Neutrophil (primary cell): ENCODE data around the gene TPRG1.

Experiments
- H3K27ac ChIP-seq: fragments of 200-600 bp; sonication (generic); 2 replicates; pipeline ENCODE4 v1.5.1; 2016; ENCODE audit warnings: mild to moderate bottlenecking, moderate library complexity
- H3K27me3 ChIP-seq: fragments of 200-600 bp; sonication (generic); 2 replicates; pipeline ENCODE4 v1.6.0; 2016; ENCODE audit warnings: mild to moderate bottlenecking
- H3K36me3 ChIP-seq: fragments of 200-600 bp; sonication (generic); 2 replicates; pipeline ENCODE4 v1.5.1; 2017
- H3K4me1 ChIP-seq, 2 experiments: fragments of 200-600 bp in 1 of 2; sonication (generic) in 1 of 2; 1 replicate in 1 of 2; 2 replicates in 1 of 2; pipeline versions ENCODE4 v1.5.1 to v1.6.1; 2013 to 2016; ENCODE audit warnings: low read depth in 1 of 2, low read length in 1 of 2, mild to moderate bottlenecking in 1 of 2, moderate library complexity in 1 of 2; ENCODE audit not compliant: control insufficient read depth in 1 of 2, insufficient read depth in 1 of 2
- H3K4me3 ChIP-seq, 2 experiments: fragments of 200-600 bp in 1 of 2; sonication (generic) in 1 of 2; 1 replicate in 1 of 2; 2 replicates in 1 of 2; pipeline ENCODE4 v1.5.1; 2013 to 2016; ENCODE audit warnings: low read depth in 1 of 2, low read length in 1 of 2, mild to moderate bottlenecking in 1 of 2, moderate library complexity in 1 of 2
- H3K9me3 ChIP-seq: fragments of 200-600 bp; sonication (generic); 2 replicates; pipeline ENCODE4 v1.5.1; 2016
- TF ChIP-seq, protein P1 (sequence below): fragments of 200-600 bp; sonication (generic); IDR thresholded peaks from 2 replicates; pipeline ENCODE4 v1.5.1; 2016; ENCODE audit warnings: antibody characterized with exemption

Gene TPRG1

GRCh38 chr3:189355115-189355480 lies 183.3 kb downstream of the TPRG1 start:
- Histone ChIP-seq H3K27ac (no peak overlapping the region), H3K9me3 (no peaks in the 10 kb centered on the region)

GRCh38 chr3:189355481-189356201 lies 183.9 kb downstream of the TPRG1 start:
- Histone ChIP-seq H3K4me3 (no peak overlapping the region), H3K4me1 (no peaks in the 10 kb centered on the region), H3K27me3 (no peaks in the 10 kb centered on the region), H3K9me3 (no peaks in the 10 kb centered on the region), H3K27ac (no peak overlapping the region), H3K36me3 (no peaks in the 10 kb centered on the region)
- TF ChIP-seq, protein P1, sequence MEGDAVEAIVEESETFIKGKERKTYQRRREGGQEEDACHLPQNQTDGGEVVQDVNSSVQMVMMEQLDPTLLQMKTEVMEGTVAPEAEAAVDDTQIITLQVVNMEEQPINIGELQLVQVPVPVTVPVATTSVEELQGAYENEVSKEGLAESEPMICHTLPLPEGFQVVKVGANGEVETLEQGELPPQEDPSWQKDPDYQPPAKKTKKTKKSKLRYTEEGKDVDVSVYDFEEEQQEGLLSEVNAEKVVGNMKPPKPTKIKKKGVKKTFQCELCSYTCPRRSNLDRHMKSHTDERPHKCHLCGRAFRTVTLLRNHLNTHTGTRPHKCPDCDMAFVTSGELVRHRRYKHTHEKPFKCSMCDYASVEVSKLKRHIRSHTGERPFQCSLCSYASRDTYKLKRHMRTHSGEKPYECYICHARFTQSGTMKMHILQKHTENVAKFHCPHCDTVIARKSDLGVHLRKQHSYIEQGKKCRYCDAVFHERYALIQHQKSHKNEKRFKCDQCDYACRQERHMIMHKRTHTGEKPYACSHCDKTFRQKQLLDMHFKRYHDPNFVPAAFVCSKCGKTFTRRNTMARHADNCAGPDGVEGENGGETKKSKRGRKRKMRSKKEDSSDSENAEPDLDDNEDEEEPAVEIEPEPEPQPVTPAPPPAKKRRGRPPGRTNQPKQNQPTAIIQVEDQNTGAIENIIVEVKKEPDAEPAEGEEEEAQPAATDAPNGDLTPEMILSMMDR: no peak

More at GRCh38 chr3:189355115-189355480, 183.3 kb downstream of the TPRG1 start:
- no peak overlapping the region for H3K4me3 ChIP-seq
- no peaks in the 10 kb centered on the region for H3K36me3 ChIP-seq
- H3K27me3 ChIP-seq: no peaks in the 10 kb centered on the region
- TF ChIP-seq, protein P1: no peak
- H3K4me1 ChIP-seq: no peaks in the 10 kb centered on the region

GRCh38 chr3:189360291-189360690 lies 188.5 kb downstream of the TPRG1 start:
- Histone ChIP-seq H3K36me3 (no peaks in the 10 kb centered on the region), H3K4me3 (no peak overlapping the region), H3K27me3 (no peaks in the 10 kb centered on the region), H3K4me1 (no peaks in the 10 kb centered on the region), H3K9me3 (no peaks in the 10 kb centered on the region), H3K27ac (no peak overlapping the region)
- TF ChIP-seq, protein P1: no peak

- no peak overlapping the region for H3K27ac ChIP-seq
- no peaks in the 10 kb centered on the region for H3K27me3 ChIP-seq
- TF ChIP-seq, protein P1: no peak
- no peak overlapping the region for H3K4me3 ChIP-seq
- no peaks in the 10 kb centered on the region for H3K36me3 ChIP-seq
- no peaks in the 10 kb centered on the region for H3K9me3 ChIP-seq
- H3K4me1 ChIP-seq: no peaks in the 10 kb centered on the region
These were observed 189.5 kb downstream of the TPRG1 start for GRCh38 chr3:189361103-189361835.

DNA sequence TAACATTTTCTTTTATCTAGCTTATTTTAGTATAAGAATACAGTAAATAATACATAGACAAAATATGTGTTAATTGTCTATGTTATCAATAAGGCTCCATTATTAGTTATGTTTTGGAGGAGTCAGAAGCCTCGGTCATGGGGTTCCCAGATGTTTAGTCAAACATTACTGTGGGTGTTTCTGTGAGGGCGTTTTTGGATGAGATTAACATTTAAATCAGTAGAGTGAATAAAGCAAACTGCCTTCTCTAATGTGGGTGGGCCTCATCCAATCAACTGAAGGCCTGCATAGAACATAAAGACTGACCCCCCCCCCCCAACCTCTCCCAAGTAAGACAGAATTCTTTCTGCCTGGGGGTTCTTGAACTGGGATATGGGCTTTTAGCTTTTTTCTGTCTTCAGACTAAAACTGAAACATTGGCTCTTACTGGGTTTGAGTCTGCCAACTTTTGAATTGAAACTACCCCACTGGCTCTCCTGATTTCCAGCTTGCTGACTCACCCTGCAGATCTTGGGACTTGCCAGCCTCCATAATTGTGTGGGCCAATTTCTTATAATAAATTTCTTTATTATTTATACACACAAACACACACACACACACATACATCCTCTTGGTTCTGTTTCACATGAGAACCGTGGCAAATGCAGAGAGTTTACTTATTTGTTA lies 192.0 kb downstream of the TPRG1 start:
- TF ChIP-seq, protein P1: no peak
- no peaks in the 10 kb centered on the region for H3K36me3 ChIP-seq
- no peaks in the 10 kb centered on the region for H3K9me3 ChIP-seq
- H3K27me3 ChIP-seq: no peaks in the 10 kb centered on the region
- no peak overlapping the region for H3K27ac ChIP-seq
- H3K4me3 ChIP-seq: no peak overlapping the region
- H3K4me1 ChIP-seq: no peaks in the 10 kb centered on the region
